ELF-1 (cell line): ENCODE data around the gene C1orf115.
"Not testable (repeated sequence)": the region's sequence is repeated elsewhere in the genome, so short reads cannot be mapped to it uniquely, and the experiment has no call there.

ENCODE experiments used
- DNase-seq: peaks from one replicate; pipeline ENCODE4 v3.0.0-alpha.2; 2016; ENCODE audit warnings: low read depth, low spot score

C1orf115 gene

GRCh38 chr1:220694866-220695382, 4.8 kb downstream of the C1orf115 start:
- no peak for DNase-seq

- no peak for DNase-seq
These were observed 5.3 kb downstream of the C1orf115 start for GRCh38 chr1:220695426-220695825.

GRCh38 chr1:220696226-220696862, 6.2 kb downstream of the C1orf115 start:
- DNase-seq, result no peak

GRCh38 chr1:220696863-220697231, 6.7 kb downstream of the C1orf115 start:
- no peak for DNase-seq

- DNase-seq, result no peak
These were observed 7.2 kb downstream of the C1orf115 start for GRCh38 chr1:220697326-220697725.

GRCh38 chr1:220698607-220699016, 8.4 kb downstream of the C1orf115 start:
- DNase-seq, result no peak

- peak; percentile 48 for DNase-seq
These were observed 8.9 kb downstream of the C1orf115 start for GRCh38 chr1:220699044-220699443.

GRCh38 chr1:220700556-220701179, 10.5 kb downstream of the C1orf115 start:
- DNase-seq, result peak; percentile 85

- DNase-seq, result no peak
These were observed 11.8 kb downstream of the C1orf115 start for GRCh38 chr1:220701974-220702373.

- no peak for DNase-seq
These were observed 12.6 kb downstream of the C1orf115 start for GRCh38 chr1:220702733-220703270.

- DNase-seq, result no peak
These were observed 13.1 kb downstream of the C1orf115 start for GRCh38 chr1:220703305-220703704.

- DNase-seq, result no peak
These were observed 15.6 kb downstream of the C1orf115 start for GRCh38 chr1:220705782-220706181.

GRCh38 chr1:220706480-220706879, 16.3 kb downstream of the C1orf115 start:
- DNase-seq, result no peak

- DNase-seq, result no peak
These were observed 17.0 kb downstream of the C1orf115 start for GRCh38 chr1:220707160-220707559.

GRCh38 chr1:220708244-220708643, 18.1 kb downstream of the C1orf115 start:
- no peak for DNase-seq

- no peak for DNase-seq
These were observed 19.0 kb downstream of the C1orf115 start for GRCh38 chr1:220708936-220709801.

GRCh38 chr1:220710333-220710732, 20.2 kb downstream of the C1orf115 start:
- no peak for DNase-seq

GRCh38 chr1:220711056-220711809, 21.1 kb downstream of the C1orf115 start:
- DNase-seq, result no peak

- not testable (repeated sequence) for DNase-seq
These were observed 25.8 kb downstream of the C1orf115 start for GRCh38 chr1:220715986-220716385.

GRCh38 chr1:220717800-220718640, 27.9 kb downstream of the C1orf115 start:
- DNase-seq, result no peak
